Islet of Langerhans (tissue), 1 donor: ENCODE data around the gene DNM1.

Experiments used
- FAIRE-seq: peaks from one replicate; lab custom pipeline; 2011; peaks lifted over from hg19 to GRCh38; lab: Jason Lieb, UNC

DNM1 gene

GRCh38 chr9:128252317-128253139 is 49.3 kb downstream of the DNM1 start:
- FAIRE-seq = no peak

- FAIRE-seq = no peak
These were observed 50.2 kb downstream of the DNM1 start for GRCh38 chr9:128253140-128253990.

DNA sequence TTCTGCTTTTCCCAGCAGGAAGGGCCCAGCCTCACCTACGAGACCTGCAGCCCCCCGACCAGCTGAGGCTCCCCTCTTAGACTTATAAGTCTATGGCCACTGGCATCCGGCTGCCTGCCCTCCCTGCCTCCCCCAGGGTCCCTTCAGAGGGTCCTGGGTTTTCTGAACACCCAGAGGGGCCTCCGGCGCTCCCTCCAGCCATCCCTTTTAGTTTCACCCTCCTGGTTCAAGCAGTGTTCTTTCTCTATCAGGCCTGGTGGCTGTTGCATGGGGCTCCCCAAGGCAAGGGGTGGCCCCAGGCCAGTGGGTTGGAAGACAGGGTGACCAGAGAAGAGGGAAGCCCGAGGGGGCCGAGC is 50.8 kb downstream of the DNM1 start:
- no peak for FAIRE-seq

DNA sequence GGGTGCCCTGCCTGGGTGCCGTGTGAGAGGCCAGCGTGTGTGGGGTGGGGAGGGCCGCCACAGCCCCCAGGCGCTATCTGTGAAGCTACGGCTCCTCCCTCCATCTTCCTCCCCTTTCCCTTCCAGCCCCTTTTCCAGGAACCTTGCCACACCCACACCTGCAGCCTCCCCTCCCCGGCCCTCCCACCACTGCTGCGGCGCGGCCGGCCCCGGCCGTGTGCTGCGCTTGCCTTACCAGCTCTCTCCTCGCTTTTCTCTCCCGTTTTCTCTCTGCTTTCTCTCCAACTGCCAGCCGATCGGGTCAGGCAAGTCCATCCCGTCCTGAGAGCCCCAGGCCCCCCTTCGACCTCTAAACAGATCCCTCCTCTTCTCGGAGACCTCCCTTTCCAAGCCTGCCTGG is 51.2 kb downstream of the DNM1 start:
- no peak for FAIRE-seq

- no peak for FAIRE-seq
These were observed 51.9 kb downstream of the DNM1 start for GRCh38 chr9:128254855-128255759.

DNA sequence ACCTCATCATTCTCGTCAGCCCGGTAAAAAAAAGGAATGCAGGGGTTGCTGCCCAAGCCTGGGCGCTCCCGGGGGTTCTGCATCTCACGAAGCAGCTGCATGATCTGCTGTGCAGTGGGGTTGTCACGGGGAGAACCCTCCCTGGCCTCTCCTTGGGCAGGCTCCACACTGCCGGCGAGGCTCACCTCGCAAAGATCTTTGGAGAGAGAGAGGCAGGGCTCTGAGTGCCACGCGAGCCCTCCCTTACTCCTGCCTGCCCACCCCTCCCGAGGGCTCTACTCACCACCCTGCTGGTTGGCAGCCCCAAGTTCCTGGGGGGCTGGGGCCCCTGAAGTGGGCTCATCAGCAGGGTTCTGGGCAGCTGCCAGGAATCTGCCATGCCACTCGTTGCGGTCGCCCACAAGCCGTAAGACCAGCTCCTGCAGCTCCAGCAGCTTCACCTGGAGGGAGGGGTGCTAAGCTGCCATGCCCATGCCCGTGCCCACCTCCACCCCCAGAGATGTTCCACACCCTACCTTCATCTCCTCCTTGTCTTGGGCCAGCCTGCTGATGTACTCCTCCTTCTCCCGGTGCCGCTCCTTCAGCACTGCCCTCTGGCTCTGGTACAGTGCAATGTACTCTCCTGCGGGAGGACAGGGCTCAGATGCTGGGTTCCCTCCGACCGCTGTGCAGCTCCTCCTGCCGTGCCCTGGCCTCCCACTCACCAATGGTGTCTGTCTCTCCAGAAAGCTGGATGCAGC is 54.1 kb downstream of the DNM1 start:
- FAIRE-seq = no peak

DNA sequence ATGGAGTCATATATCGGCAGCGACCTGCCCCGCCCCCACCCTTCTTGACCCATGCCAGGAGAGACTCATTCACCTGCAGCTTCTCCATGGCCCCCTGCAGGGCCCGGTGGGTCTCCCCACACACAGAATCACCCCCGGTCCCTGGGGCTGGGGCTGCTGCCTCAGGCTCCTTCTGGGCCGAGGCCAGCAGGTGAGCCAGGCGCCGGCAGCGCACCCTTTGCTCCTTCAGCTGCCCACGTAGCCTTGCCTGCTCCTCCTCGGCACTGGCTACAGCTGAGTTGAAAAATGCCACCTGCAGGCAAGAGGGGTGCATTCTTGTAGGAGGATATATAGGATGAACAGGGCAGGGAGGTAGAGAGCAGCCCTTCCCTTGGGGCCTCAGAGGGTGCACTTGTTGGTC is 54.7 kb downstream of the DNM1 start:
- FAIRE-seq = no peak

DNA sequence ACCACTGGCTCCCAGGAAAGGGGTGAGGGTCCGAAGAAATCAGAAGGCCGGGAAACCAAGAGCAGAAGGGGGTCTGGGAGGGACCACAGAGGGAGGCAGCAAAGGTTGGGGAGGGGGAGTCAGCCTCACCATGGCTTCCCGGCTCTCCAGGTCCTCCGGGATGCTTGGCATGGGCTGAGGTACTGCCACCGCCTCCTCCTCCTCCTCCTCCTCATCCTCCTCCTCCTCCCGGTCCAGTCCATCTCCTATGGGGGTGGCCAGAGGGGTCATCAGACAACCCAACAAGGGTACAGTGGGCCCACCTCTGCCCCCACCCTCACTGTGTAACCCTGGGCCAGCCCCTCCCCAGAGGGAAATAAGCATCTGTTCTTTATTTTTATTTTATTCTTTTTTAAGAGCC is 55.1 kb downstream of the DNM1 start:
- no peak for FAIRE-seq

GRCh38 chr9:128259156-128259555 is 56.0 kb downstream of the DNM1 start:
- no peak for FAIRE-seq

GRCh38 chr9:128260340-128260739 is 57.2 kb downstream of the DNM1 start:
- FAIRE-seq = no peak

- FAIRE-seq = no peak
These were observed 59.5 kb downstream of the DNM1 start for GRCh38 chr9:128262687-128263086.

DNA sequence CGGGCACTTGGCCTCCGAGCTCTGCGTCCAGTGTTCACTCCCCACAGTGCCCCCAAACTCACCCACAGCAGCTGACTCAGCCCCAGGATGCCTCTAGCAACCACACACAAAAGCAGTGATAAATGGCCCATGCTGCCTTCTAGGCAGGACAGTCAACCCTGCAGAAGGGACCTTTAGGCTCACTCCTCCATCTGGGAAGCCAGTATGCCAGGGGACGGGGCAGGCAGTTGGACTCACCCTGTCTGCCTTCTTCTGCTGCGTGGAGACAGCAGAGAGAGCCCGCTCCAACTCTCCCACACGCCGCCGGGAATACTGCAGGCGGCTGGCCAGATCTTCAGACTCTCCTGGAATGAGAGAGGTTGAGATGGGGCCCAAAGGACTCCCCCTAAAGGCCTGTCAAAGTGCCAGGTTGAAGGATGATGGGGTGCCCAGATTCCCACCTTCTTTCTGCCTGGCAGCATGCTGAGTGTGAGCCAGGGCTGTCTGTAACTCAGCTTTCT is 62.2 kb downstream of the DNM1 start:
- no peak for FAIRE-seq

DNA sequence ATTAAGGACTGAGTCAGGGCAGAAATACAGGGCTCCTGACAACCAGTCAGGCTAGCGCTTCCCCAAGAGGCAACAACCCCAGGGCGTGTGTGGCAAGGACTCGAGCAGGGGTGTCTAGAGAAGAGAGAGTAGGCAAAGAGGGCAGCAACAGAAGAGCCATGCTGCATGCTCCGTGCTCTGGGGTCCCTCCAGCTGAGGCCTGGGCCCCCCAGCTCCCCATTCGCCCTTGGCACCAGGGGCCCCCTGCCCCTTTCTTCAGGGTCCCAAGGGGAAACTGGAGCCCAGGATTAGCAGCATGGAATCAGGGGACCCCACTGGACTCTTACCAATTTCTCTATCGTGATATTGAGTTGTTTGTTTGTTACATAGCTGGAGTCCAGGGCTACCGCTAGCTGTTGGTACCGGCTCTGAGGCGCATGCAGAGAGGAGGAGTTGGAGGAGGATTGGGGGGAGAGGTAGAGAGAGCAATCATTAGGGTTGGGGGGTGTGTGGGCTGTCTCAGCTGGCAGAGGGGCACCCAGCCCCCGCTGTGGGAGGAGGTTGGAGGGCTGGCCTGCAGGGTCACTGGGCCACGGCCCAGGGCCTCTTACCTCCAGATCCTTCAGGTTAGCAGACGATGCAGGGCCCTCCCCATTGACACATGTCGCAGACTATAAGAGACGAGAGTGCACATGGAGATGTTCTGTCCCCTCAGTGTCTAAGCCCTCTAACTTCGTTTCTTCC is 63.9 kb downstream of the DNM1 start:
- no peak for FAIRE-seq

DNA sequence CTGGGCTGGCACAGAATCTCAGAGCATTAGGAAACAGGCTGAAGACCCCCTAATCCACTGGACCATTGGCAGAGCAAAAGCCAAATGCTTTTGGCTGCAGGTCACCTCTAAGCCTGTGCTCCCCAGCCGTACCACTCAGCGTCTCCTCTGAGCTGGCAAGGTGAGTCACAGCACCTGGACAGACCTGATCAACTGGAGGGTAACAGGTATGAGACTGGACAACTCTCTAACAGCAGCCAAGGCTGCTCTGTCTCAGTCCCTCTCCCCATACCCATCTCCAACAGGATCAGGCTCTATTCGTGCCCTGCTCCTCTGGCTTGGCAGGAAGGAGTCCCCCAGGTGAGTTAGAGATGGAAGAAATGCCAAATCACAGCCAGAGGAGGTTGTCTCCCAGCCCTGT is 67.9 kb downstream of the DNM1 start:
- FAIRE-seq = no peak

DNA sequence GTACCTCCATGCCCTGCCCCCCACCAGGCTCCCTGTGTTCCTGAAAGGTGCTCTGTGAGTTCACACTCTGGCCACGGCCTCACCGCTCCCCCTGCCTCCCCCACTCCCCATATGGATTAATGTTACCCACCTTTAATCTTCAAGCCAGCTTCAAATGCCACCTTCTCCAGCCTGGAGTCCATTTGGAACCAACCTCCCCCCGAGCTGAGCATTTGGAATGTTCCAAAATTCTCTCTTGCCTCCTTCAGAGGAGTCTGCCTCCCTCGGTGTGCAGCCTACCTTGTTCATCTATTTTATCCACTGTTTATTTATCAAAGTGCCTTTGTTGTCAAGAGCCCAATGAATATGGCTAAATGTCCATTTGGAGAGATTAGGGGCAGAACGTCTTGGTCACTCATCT is 68.3 kb downstream of the DNM1 start:
- no peak for FAIRE-seq

- FAIRE-seq = no peak
These were observed 71.1 kb downstream of the DNM1 start for GRCh38 chr9:128274245-128274644.

- no peak for FAIRE-seq
These were observed 72.2 kb downstream of the DNM1 start, which contains the start of gene GOLGA2 for GRCh38 chr9:128275198-128276007. Gene GOLGA2 (minus strand): TSS chr9:128276007. CDS start chr9:128275976, 31 bp downstream.

DNA sequence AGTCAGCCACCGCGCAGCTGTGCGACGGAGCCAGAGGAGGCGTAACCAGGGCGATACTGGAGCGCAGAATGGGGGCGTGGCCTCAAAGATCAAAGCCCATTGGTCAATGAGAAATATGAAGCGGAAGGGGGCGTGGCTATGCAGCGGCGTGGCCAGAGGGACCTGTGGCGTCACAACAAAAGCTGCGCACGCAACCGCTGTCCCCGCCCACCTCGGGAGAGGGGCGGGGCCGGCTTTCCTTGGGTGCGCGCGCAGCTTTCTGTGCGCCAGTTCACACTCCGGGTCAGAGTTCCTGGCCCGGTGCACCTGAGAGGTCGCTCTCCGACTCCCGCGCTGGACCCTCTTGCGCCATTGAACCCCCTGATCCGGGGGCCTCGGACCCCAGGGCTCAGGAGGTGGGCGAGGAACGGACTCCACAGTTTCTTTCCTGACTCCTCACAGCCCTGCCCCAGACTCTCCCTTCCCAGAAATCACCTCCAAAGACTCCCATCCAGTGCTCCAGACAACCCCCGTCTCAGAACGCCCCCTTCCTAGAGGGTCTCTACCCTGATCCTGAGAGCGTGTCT is 72.9 kb downstream of the DNM1 start, which contains the start of gene SWI5:
Gene SWI5, plus strand, starts transcription at position 269 of the 566 bp plus-strand sequence.
- no peak for FAIRE-seq

GRCh38 chr9:128276574-128277270 is 73.5 kb downstream of the DNM1 start:
- no peak for FAIRE-seq
